Frontal cortex (tissue), 4 donors: ENCODE data around the gene PHYKPL. TPM values are rescaled to one million over a fixed set of nuclear protein-coding genes. Genes with fewer than 3 reads are reported as not detected.
"Not testable (repeated sequence)": the region's sequence is repeated elsewhere in the genome, so short reads cannot be mapped to it uniquely, and the experiment has no call there.

Experiments
- DNase-seq, 2 donors: peaks; one replicate each; pipeline ENCODE4 v3.0.0; 2012; ENCODE audit warnings: low spot score in 2 of 2
- FAIRE-seq: peaks from 2 replicates; lab custom pipeline; 2012; peaks lifted over from hg19 to GRCh38; lab: Jason Lieb, UNC
- total RNA-seq: library from RNA; depleted of rRNA; stranded (reverse); fragments of >200 nt; gene quantifications from one replicate; pipeline ENCODE4 v1.2.3, GENCODE V29; 2014
- donor health status: control.
- donor health status: control.
- donor health status: control.

PHYKPL gene
- total RNA-seq, 1 donor from 2014 or later: 9.0 TPM

DNA sequence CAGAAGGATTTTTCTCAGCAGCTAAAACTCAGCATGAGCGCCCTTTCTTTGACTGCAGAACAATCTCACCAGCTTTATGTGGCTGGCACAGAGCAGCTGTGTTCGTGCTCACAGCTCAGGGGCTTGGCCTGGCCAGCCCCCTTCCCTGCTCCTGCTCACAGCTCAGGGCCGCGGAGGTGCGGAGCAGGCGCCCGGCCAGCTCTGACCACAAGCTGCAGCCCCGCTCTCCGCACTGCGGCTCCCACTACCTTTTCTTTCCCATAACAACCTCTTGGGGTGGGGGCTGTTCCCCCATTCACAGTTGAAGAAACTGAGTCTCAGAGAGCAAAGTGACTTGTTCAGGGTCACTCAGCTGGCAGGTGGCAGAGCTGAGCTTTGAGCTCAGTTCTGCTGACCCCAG, 34.0 kb upstream of the PHYKPL start:
- FAIRE-seq (no peak), DNase-seq (no peak)

DNA sequence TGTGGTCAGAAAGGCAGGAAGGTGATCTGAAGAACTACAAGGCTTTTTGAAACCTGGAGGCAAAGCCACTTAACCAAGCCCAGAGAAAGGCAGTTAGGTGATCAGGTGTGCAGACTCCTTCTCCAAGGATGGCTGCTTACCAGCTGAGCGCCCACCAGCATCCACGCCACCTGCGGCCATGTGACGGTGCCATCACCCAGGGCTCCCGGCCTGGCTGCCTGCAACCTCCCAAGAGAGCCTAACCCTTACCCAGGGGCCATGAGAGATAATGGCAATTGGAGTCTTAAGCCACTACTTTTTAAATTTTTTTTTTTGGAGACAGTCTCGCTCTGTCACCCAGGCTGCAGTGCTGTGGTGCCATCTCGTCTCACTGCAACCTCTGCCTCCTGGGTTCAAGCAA, 33.1 kb upstream of the PHYKPL start:
- DNase-seq (no peak), FAIRE-seq (no peak)

DNA sequence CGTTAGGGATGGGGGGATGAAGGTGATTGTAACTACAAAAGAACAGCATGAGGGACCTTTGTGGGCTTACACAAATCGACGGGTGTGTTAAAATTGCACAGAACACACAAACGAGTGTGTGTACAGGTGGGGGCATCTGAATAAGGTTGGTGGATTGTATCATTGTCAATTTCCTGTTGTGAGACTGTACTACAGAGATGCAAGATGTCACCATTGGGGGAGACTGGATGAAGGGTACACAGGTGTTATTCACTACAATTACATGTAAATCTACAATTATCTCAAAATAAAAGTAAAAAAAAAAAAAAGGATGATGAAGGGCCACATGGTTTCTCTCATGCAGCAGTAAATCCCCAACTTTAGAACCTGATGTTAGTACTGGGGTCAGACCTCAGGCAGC, 31.4 kb upstream of the PHYKPL start:
- FAIRE-seq (no peak), DNase-seq (no peak)

DNA sequence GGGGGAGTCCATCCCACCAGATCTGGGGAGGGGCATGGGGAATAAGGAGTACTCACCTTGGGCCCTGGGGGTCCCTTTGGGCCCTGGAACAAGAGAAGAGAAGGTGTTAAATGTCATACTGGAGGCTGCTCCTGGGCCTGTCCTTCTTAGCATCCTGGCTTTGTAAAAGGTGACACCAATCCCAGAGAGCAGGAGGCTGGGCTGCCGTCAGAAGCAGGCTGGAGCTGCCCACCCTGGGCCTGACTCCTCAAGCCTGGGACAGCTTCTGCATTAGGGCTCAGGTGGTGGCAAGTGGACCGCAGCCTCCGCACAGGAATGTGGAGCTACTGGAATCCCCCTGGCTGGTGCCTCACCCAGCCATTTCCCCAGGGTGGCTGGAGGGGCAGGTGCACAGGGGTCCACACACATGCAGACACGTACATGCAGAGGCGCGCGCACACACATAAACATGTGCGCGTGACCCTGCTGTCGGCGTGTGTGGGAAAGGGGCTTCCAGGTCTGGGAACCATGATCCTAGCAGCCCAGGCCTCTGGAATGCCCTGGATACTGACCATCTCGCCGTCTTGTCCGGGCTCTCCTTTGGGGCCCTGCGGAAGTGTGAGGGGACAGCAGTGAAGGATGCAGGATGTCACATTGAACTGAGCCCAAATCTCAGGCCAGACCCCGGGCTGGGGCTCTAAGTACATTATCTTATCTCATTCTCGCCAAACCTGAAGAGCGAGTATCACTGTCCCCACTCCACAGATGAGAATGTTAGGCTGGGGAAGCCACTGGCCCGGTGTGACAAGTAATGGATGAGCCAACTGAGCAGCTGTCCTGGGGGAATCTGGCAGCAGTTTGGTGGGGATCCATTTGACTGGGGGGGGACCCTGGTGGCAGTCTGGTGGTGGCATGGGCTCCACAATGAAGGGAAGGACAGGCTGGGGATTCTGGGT, 29.3 kb upstream of the PHYKPL start:
- no peak for FAIRE-seq
- DNase-seq: no peak

- FAIRE-seq (no peak), DNase-seq (no peak)
Measured at GRCh38 chr5:178259623-178260536, 27.3 kb upstream of the PHYKPL start.

- FAIRE-seq (no peak), DNase-seq (no peak)
Measured at GRCh38 chr5:178257650-178258049, 25.0 kb upstream of the PHYKPL start.

DNA sequence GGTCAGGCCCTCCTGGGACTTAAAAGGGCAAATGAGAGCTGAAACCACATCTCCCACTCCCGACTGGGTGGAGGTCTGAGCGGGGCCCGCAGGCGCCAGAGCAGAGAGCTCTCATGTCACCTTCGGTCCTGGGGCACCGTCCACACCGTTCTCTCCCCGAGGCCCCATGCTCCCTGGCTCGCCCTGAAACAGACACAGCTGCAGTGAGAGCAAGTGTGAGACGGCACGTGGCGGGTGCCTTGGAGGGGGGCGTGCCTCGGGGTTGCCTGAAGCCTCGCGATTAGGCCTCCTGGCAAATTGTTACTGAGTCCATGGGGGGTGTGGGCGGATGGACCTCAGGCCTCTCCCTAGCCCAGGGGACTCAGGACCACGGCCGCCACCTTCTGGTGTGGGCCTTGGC, 24.1 kb upstream of the PHYKPL start:
- FAIRE-seq: no peak
- DNase-seq: no peak

DNA sequence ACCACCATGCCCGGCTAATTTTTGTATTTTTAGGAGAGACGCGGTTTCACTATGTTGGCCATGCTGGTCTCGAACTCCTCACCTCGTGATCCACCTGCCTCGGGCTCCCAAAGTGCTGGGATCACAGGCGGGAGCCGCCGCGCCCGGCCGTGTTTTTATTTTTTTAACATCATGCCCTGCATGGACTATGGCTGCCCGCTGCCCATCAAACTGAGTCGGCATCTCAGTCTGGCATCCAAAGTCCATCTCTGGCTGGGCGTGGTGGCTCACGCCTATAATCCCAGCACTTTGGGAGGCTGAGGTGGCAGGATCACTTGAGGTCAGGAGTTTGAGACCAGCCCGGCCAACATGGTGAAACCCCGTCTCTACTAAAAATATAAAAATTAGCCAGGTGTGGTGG, 21.0 kb upstream of the PHYKPL start:
- FAIRE-seq, DNase-seq: not testable (repeated sequence)

- DNase-seq: no peak
- no peak for FAIRE-seq
Measured at GRCh38 chr5:178252258-178252657, 19.7 kb upstream of the PHYKPL start.

GRCh38 chr5:178250263-178250662, 17.7 kb upstream of the PHYKPL start:
- DNase-seq: no peak
- no peak for FAIRE-seq

DNA sequence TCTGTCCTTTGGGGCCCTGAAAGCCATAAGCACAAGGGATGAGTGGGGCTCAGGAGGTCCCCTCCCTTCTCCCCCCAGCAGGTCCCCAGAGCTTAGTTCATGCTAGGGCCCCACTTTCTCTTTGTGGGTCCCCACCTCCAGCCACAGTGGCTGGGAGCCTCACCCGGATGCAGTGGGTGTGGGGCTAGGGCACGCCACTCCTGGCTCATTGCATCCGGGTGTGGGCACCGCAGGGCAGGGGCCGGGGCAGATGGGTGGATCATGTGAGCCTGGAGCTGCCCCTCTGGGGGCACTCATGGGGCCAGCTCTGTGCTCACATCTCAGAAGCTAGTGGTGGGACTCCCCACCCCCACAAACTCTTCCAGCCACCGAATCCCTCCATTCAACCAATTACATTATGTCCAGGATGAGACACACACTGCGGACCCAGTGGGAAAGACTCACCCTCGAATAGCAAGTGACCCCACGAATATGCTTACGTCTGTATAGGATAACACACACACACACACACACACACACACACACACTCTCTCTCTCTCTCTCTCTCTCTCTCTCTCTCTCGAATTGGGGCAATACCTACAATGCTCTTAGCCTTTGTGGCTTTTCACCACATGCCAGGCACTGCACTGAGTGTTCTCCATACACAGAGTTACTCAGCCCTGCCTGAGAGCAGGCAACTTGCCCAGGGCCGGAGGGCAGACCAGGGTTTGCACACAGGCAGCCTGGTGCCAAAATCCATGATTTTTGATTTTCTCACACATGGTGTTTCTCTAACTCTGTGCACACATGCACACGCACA, 16.8 kb upstream of the PHYKPL start:
- FAIRE-seq (no peak), DNase-seq (no peak)

DNA sequence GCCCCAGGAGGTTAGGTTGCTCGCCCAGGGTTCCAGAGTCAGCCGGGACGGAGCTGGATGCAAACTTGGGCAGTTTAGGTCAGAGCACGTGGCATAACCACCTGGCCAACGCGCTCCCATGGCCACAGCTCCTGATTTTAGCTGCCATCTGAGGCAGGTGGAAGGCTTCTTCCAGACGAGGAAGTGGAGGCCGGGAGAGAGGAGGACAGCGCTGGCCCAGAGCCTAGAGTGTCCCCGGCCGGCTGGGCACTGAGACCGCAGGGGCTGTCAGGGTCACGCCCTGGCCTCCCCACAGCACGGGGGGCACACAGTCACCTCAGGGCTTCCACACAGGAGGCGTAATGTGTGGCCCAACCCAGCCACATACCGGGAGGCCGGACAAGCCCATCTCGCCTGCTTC, 16.1 kb upstream of the PHYKPL start:
- no peak for DNase-seq
- FAIRE-seq: no peak

- DNase-seq (no peak), FAIRE-seq (no peak)
Measured at GRCh38 chr5:178247481-178248456, 15.2 kb upstream of the PHYKPL start.

DNA sequence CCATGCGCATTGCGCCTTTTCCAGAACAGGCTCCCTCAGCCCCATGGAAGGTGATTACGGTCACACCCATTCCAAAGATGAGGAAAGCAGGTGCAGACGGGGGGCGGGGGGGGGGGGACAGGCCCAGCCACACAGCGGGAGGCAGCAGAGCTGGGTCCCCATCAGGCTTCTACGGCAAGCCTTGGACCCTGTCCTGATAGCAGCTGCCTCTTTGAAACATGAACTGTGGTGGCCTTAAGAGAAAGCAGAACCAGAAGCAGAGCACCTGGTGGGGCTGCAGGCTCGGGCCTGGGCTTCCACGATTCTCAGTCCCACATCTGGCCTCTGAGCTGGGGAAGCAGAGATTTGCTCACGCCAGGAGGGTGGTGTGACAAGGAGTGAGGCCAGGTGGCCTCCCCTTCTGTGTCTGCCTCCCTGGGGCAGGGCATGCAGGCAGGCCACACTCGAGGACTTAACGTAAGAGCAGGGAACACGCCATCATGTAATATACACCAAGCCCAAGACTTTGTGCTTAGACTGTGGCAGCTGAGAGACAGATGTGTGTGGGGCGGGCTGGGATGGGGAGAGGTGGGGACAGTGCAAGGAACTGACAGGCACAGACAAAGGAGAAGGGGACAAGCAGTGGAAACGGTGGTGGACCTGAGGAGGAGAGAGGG, 14.2 kb upstream of the PHYKPL start:
- FAIRE-seq: no peak
- DNase-seq: no peak

- FAIRE-seq (no peak), DNase-seq (no peak)
Measured at GRCh38 chr5:178245389-178245788, 12.8 kb upstream of the PHYKPL start.

DNA sequence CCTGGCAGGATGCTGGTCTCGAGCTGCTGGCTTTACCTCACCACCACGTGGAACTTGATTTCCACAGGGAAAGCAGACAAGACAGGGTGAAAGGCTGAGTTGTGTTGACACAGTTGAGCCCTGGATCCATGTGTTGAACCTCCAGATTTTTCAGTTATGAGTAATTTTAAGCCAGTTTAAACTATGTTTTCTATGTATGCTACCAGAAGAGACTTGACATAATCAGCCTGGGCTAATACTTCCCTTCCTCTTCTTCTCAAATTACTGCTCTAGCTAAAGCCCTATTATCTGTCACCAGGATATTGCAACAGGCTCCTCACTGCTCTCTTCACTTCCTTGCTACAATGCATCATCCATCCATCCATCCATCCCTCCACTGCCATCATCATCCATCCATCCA, 12.0 kb upstream of the PHYKPL start:
- FAIRE-seq: no peak
- DNase-seq: no peak

- FAIRE-seq: no peak
- DNase-seq: no peak
Measured at GRCh38 chr5:178242416-178242815, 9.8 kb upstream of the PHYKPL start.

DNA sequence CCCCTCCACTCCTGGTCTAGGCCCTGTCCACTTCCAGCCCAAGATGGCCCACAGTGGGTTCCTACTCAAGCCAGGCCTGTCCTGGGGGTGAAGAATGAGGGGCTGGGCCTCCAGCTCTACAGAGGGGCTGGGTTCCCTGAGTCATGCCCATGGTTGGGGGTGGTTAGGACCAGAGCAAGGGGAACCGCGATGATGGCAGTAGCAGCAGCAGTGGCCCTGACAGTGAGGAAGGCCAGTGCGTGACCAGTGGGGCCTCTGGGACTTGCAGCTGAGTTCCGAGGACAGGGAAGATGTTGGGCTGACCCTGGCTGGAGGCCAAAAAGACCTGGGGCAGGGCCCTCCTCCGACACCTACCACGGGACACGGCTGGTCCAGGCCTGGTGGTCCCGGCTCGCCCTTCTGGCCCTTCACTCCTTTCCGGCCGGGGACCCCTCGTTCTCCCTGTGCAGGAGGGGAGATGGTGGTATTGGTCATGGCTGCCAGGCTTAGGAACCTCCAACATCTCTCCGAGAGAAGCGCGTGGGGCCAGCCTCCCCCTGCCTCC, 9.2 kb upstream of the PHYKPL start:
- FAIRE-seq (no peak), DNase-seq (no peak)
